C1 segment of cervical spinal cord (tissue), 14 donors: ENCODE data around the gene PLXNB2.

Source experiments
- DNase-seq, 14 donors: peaks; one replicate each; lab custom pipeline; 2025; lab: John Stamatoyannopoulos, UW

The PLXNB2 gene

GRCh38 chr22:50253046-50253915 is 54.2 kb downstream of the PLXNB2 start:
- DNase-seq = no peak

GRCh38 chr22:50252082-50253045 is 55.1 kb downstream of the PLXNB2 start:
- peak in 4 of 14 donors; percentile 11 to 58 (median 33) for DNase-seq

- DNase-seq = no peak
These were observed 55.9 kb downstream of the PLXNB2 start for GRCh38 chr22:50251477-50252081.

GRCh38 chr22:50250555-50251476 is 56.6 kb downstream of the PLXNB2 start, which contains the start of gene HDAC10:
Gene HDAC10, minus strand, starts transcription at chr22:50251265. Its CDS starts 233 bp downstream, at chr22:50251032.
- peak in 1 of 14 donors; percentile 48 for DNase-seq

GRCh38 chr22:50250249-50250554 is 57.2 kb downstream of the PLXNB2 start:
- no peak for DNase-seq

GRCh38 chr22:50249341-50250248 is 57.9 kb downstream of the PLXNB2 start:
- no peak for DNase-seq

- DNase-seq = no peak
These were observed 59.0 kb downstream of the PLXNB2 start for GRCh38 chr22:50248196-50249081.

GRCh38 chr22:50247748-50248147 is 59.7 kb downstream of the PLXNB2 start:
- DNase-seq = no peak

GRCh38 chr22:50246242-50247175 is 60.9 kb downstream of the PLXNB2 start:
- DNase-seq = no peak

- DNase-seq = no peak
These were observed 62.0 kb downstream of the PLXNB2 start for GRCh38 chr22:50245214-50246072.

- DNase-seq = peak; percentile 47 to 96 (median 87)
These were observed 62.8 kb downstream of the PLXNB2 start, which contains the start of gene TUBGCP6 for GRCh38 chr22:50244420-50245213. Gene TUBGCP6, minus strand, starts transcription at chr22:50245023. Its CDS starts 564 bp downstream, at chr22:50244459.

- no peak for DNase-seq
These were observed 63.6 kb downstream of the PLXNB2 start for GRCh38 chr22:50243685-50244419.

- DNase-seq = no peak
These were observed 65.0 kb downstream of the PLXNB2 start for GRCh38 chr22:50242406-50242949.

GRCh38 chr22:50238755-50239154 is 68.7 kb downstream of the PLXNB2 start:
- no peak for DNase-seq
